GM21825 (cell line): ENCODE results near the gene CDH4.

ENCODE experiments used
- ATAC-seq: cut with Tn5 transposase; IDR thresholded peaks from one replicate; pipeline ENCODE4 v1.9.1; 2021; ENCODE audit warnings: mild to moderate bottlenecking, moderate library complexity; ENCODE audit not compliant: unreplicated experiment

Gene CDH4

GRCh38 chr20:61299618-61300017 is 47.6 kb downstream of the CDH4 start:
- no peak for ATAC-seq

DNA sequence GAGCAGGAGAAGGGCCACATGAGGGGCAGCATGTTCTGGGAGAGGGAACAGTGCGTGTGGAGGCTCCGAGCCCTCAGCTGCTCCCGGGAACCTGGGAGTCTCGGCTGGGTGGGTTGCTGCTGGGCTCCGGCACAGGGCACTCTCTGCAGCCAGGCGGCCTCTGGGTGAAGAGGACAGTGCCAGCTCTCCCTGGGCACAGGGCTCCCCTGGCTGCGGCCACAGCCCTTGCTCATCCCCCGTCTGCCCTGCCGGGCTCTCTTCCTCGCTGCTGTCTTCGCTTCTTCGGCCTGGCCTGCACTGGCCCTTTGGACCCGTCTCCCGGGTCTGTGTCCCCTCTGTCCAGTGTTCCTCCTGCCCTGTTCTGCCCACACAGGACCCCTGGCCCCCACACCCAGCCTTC is 48.2 kb downstream of the CDH4 start:
- no peak for ATAC-seq

- ATAC-seq, result no peak
Observed at GRCh38 chr20:61300709-61301108, 48.6 kb downstream of the CDH4 start.

- no peak for ATAC-seq
Observed at GRCh38 chr20:61301711-61302525, 49.9 kb downstream of the CDH4 start.

- no peak for ATAC-seq
Observed at GRCh38 chr20:61303217-61303616, 51.2 kb downstream of the CDH4 start.

GRCh38 chr20:61303675-61304074 is 51.6 kb downstream of the CDH4 start:
- no peak for ATAC-seq

DNA sequence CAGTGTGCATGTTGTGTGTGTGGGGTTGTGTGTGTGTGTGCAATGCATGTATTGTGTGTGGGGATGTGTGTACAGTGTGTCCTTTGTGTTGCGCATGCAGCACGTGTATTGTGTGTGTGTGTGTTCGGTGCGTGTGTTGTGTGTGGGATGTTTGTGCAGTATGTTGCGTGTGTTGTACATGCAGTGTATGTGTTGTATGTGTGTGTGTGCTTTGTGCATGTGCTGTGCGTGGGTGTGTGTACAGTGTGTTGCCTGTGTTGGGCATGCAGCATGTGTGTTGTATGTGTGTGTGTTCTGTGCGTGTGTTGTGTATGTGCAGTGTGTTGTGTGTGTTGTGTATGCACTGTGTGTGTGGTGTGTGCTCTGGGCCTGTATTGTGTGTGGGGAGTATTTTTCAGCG is 52.7 kb downstream of the CDH4 start:
- no peak for ATAC-seq

- no peak for ATAC-seq
Observed at GRCh38 chr20:61306937-61307475, 54.9 kb downstream of the CDH4 start.

GRCh38 chr20:61307686-61308476 is 55.8 kb downstream of the CDH4 start:
- no peak for ATAC-seq

DNA sequence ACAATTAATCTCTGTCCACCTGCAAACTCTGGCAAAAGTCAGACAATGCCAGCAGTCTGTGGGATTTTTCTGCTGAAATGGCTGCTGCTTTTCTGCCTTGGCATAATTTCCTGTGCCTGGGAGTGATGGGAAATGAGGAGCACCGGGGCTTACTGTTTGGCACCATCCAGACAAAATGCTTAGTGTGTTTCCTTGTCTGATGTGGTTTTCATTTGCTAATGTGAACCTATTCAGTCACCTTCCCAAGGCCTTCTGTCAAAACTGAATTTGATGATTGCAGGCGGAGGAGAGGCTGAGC is 56.4 kb downstream of the CDH4 start:
- no peak for ATAC-seq

DNA sequence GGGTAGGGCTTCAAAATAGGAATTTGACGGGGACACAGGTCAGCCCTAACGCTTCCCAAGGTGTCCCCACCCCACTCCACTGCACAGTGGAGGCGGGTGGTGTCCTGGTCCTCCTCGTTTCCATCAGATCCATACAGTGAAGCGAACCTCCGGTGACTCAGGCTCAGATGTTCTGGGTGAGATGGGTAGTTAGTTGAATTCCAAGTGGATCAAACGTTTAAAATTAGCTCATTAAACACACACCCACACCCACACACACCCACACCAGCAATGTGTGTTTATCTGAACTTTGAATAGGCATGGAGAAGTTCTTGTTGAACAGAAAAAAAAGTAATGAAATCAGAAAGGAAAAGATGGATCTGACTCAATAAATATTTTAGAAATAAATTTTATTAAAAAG is 58.9 kb downstream of the CDH4 start:
- ATAC-seq, result no peak

DNA sequence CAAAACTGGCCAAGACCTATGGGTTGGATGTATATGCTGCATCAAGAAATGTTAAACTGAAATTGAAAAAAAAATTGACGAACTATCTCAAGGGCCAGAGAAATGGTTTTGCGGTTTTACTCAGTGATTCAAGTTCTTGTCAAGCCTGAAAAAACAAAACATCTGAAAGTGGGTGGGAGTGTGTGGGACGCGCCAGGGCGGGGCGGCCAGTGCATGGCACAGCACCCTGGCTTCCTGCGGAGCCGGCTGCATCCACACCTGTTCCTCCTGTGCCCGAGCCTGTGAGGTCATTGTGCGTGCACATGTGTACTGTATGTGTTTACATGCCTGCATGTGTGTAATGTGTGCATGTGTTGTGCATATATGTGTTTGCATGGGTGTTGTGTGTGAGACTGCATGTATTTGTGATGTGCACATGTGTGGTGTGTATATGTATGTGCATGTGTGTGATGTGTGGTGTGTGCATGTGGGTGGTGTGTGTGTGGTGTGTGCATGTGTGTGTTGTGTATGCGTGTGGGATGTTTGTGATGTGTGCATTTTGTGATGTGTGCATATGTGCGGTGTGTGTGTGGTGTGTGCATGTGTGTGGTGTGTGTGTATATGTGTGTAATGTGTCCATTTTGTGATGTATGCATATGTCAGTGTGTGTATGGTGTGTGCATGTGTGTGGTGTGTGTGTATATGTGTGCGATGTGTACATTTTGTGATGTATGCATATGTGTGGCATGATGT is 59.8 kb downstream of the CDH4 start:
- no peak for ATAC-seq

DNA sequence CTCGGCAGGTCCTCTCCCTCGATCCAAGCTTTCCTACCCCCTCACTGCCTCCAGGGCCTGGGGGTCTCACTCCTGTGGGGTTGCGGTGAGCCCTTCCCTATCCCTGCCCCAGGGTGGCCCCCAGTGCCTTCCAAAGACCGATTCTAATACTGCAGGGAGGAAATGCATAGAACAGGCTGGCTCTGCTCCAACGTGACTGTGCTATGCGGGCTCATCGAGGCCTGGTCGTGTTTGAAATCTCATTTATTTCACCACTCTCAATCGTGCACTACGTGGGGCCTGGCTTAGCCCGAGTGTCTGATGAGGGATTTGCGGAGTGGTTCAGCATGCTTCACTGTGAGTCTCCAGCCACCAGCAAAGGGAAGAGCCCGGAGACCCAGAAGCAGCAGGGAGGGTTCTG is 60.9 kb downstream of the CDH4 start:
- no peak for ATAC-seq

DNA sequence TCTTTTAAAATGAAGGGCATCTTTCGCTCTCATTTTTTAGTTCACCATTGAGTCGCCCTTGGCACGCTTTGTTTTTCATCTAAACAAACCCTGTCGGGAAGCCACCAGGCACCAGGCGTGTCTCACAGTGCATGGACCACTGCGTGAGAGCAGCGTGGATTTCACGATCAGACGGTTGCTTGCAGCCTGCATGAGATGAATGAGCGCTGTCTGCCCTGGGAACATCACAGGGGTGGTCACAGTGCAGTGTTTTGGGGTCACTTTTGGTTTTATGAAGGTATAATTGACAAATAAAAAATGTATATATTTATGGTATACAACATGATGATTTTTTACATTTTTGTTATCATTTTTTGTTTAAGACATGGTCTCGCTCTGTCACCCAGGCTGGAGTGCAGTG is 61.3 kb downstream of the CDH4 start:
- no peak for ATAC-seq

GRCh38 chr20:61314326-61315010 is 62.4 kb downstream of the CDH4 start:
- ATAC-seq, result no peak

GRCh38 chr20:61315319-61315718 is 63.3 kb downstream of the CDH4 start:
- no peak for ATAC-seq

GRCh38 chr20:61316346-61316745 is 64.3 kb downstream of the CDH4 start:
- no peak for ATAC-seq

DNA sequence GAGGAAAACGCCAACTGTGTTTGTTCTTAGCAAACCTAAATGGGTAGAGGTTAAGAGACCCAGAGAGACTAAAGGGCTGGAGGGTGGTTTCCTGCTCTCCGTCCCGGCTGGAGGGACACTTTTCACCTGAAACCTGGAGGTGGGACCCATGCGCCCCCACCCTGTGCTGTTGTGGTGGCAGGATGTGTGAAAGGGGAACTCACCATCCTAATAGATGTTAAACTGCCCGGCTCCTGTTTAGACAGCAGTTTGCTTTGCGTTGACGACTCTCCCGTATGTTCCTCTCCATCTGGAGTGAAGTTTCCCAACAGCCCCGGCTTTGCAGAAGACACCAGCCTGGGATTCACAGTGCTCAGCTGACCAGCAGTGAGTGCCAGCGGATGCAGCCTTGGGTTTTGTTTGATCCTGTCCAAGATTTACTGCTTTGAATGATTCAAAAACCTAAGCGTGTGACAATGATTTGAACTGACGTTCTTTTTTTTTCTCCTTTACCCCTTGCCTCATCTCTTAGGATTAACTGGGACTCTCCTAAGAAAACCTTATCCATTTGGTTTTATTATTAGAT is 66.0 kb downstream of the CDH4 start:
- no peak for ATAC-seq

DNA sequence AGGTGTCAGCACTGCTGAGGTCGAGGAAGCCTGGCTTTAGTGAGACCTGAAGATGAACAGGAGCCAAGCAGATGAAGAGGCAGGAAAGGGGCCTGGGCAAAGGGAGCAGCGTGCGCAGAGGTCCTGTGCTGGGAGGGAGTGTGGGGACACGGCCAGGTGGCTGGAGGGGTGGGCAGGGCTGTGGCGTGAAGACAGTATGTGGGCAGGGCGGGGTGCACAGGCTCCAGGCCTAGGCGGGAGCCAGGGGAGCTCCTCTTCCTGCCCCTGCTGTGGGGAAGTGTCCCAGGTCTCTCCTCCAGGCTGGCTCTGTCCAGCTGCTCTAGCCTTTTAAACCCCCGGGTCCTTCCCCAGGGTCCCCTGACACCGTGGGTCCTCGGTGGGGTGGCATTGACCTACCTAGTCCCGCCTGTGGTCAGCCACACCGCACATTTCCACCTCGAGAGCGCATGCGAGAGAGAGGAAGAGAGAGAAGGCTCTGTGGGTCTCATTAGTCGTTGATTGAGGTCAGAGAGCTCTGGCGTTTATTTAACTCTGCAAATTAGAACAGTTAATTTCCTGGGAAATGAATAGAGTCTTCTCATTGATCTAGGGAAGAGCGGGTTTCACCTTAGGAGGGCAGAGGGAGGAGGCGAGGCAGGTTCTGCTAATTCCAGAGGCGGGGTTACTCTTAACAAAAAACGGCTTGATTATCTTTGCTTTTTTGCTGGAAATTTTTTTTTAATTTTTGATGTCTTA is 68.8 kb downstream of the CDH4 start:
- no peak for ATAC-seq

DNA sequence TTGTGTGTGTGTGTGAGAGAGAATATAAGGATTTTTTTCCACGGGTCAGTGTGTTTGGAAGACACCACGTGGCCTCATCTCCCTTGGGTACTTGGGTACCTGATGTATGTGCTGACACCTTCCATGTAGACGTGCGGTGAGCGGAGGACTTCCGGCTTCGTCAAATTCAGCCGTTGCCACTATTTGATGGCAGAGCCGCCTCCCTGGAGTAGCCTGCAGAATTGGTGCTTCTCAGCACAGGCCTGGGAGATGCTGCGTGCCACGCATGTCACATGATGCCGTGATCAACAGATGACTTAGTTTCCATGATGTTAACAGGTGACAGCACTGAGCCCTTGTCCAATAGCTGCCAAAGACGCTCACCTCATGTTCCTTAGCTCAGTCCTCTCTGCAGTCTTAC is 69.4 kb downstream of the CDH4 start:
- ATAC-seq, result no peak
